ENCODE measurements around the gene ZNF19.

The ZNF19 gene

GRCh38 chr16:71484006-71484893 lies 4.9 kb downstream of the ZNF19 start:
- DNase-seq, result peak; percentile 76

GRCh38 chr16:71482569-71482968 lies 6.6 kb downstream of the ZNF19 start:
- DNase-seq, result no peak

- DNase-seq, result no peak
These were observed 8.2 kb downstream of the ZNF19 start for GRCh38 chr16:71480956-71481355.

DNA sequence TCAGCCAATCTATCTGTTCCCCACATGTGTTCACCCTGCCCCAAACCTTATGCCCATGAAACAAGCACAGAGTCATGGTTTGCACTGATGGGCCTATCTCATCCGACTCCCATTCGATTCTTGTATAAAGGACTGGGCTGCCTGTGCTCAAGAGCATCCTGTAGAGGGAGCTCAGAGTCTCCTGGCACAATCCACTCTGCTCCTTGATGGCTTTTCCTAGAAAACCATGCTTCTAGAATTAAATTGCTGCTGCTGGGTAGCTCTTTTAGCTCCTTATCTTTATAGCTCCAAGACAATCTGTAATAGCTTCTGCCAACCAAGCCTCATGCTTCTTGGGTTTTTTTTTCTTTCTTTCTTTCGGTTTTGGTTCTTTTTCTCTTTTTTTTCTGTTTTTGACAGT lies 9.7 kb downstream of the ZNF19 start:
- DNase-seq, result no peak

DNA sequence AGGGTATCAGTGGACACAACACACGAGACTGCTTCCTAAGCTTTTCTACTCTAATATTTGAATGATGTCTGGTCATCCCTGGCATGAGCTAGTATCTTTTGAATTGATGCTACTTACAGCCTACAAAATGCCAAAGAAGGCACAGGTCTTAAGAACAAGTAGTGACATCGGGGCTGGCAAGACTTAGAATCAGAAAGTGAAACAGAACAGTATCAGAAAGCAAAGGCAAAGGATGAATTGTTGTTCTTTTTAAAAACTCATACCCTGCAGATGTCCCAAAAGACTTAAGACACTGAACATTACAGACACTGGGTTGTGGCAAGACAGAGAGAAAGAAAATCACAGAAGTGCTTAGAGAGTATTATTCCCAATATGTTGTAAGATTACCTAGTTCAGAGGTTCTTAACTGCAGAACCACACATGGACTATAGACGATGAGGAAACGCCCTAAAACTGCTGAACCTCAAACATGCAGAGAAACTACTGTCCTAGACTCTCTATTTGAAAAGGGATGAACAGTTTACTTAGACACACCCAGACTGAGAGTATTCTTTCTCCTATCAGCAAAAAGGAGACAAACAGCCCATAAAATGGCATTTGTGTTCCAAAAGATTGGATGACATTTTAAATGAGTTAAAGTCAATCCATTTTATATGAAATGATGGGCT lies 12.5 kb downstream of the ZNF19 start:
- no peak for DNase-seq

GRCh38 chr16:71474864-71475263 lies 14.3 kb downstream of the ZNF19 start:
- no peak for DNase-seq

GRCh38 chr16:71473891-71474290 lies 15.2 kb downstream of the ZNF19 start:
- DNase-seq, result no peak

DNA sequence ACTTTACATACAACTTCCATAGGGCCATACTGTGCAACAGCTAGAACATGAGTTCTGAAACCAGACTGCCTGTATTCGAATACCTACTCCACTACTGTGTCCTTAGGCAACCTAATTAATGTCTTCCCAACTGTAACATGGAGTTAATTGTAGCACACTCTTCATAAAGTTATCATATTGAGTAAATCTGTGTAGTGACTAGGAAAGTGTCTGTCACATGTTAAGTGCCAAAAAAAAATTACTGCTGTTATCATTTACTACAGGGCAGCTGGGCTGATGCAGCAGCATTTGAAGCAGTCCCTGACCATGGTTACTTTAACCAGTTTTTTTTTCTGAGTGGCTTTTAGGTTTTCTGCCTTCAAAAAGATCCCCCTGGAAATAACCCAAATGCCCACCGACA lies 16.2 kb downstream of the ZNF19 start:
- no peak for DNase-seq

DNA sequence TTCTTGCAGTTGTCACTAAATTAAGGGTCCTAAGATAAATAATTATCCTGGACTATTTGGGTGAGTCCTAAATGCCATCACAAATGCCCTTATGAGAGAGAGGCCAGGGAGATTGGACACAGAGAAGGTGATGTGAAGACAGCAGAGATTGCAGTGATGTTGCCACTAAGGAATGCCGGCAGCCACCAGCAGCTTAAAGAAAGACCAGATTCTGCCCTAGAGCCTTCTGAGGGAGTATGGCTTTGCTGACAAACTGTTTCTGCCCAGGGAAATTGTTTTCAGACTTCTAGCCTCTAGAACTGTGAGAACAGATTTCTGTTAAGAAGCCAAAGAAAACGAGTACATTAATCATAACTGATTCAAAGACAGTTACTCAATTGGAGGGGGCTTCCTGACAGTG lies 17.1 kb downstream of the ZNF19 start:
- no peak for DNase-seq

- no peak for DNase-seq
These were observed 21.3 kb downstream of the ZNF19 start for GRCh38 chr16:71467810-71468209.

GRCh38 chr16:71464231-71464630 lies 24.9 kb downstream of the ZNF19 start:
- DNase-seq, result no peak

- DNase-seq, result peak; percentile 56
These were observed 27.2 kb downstream of the ZNF19 start, which contains the start of gene ZNF23 for GRCh38 chr16:71461686-71462648. TSS of gene ZNF23 (minus strand) at chr16:71462247. CDS start at chr16:71456796, 5,451 bp downstream.

DNA sequence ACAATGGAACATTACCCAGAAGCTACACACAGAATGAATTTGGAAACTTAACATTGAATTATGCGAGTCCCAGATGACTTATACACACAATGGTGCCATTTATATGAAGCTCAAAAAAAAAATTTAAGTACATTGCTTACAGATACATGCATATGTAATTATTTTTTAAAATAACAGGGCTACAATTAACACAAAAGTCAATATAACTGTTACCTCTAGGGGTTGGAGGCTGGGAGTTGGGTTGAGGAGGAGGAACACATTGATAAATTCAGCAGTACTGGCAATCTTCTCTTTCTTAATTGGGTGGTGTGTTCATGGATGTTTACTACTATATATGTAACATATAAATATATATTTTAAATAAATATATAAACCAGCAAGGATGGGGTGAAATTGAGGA lies 28.2 kb downstream of the ZNF19 start:
- DNase-seq, result no peak

DNA sequence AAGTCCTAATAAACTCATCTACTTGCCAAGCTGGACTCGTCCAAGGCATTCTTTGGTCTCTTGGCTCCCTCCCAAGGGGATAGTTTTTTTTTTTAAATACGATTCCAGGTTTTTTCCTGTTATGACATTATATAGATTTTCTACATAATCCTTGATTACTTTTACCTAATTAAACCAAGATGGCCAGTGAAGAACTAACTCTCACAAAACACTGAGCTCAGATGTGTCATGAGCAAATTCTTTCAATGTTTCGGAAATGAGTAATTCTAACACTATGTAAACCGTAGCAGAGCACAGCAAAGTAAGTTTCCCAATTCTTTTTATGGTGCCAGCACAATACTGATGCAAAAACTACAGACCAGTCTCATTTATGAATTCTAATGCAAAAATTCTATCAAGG lies 28.9 kb downstream of the ZNF19 start:
- no peak for DNase-seq

DNA sequence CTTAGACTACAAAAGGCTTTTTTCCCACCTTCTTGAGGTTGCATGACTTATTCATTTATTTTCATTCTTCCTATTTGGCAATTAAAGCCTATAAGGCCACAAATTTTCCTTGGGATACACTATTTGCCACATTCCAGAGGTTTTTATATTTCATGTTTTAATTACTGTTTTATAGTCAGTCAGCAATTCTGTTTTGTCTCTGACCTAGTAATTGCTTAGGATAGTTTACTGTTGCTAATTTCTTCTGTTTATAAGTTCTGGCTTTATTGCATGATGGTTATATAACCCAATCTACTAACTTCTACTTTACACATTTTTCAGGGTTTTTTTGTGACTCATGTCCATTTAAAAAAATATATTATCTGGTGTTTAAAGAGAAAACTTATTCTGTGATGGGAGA lies 29.6 kb downstream of the ZNF19 start:
- DNase-seq, result no peak

DNA sequence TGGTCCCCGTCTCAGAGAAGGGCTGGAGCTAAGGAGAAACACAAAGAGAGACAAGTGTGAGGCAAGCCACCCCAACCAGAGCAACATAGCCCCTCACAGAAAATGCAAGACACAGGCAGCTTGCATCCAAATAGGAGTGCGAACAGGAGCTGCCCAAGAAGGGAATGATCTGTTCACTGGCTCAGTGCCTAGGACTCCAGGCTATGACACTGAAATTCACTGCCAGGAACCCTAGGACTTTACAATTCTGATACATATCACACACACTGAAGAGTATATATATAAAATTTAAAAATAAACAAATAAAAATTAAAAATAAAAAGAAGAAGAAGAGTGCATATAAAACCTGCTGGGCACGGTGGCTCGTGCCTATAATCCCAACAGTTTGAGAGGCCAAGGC lies 32.3 kb downstream of the ZNF19 start:
- no peak for DNase-seq

- no peak for DNase-seq
These were observed 36.1 kb downstream of the ZNF19 start for GRCh38 chr16:71453036-71453435.

DNA sequence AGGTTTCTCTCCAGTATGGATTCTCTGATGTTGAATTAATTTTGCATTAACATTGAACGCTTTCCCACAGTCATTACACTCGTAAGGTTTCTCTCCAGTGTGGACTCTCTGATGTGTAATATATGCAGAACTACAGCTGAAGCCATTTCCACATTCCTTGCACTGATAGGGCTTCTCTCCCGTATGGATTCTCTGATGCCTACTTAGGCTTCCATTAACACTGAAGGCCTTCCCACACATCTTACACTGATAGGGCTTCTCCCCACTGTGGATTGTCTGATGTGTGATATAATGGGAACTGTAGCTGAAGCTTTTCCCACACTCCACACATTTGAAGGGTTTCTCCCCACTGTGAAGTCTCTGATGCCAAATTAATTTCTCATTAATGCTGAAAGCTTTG lies 40.1 kb downstream of the ZNF19 start:
- DNase-seq, result no peak

GRCh38 chr16:71448274-71448866 lies 40.8 kb downstream of the ZNF19 start:
- no peak for DNase-seq

DNA sequence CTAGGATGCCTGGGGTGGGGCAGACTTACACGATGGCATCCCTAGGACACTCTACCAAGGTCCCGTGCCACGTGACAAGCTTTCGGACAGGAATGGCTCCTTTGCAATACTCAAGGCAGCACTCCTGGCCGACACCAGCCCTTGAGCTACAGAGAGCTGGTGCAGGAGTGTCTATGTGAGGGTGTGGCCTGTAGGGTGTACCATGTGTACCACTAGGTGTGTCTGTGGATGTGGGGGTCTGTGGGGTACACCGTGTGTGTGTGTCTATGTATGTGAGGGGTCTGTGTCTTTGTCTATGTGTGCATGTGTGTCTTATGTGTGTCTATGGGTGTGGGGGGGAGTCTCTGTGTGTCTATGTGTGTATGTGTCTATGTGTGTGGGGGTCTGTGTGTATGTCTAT lies 45.4 kb downstream of the ZNF19 start:
- no peak for DNase-seq

- DNase-seq, result no peak
These were observed 47.1 kb downstream of the ZNF19 start, which contains the start of gene TLE7 for GRCh38 chr16:71442051-71442440. TSS of gene TLE7 (minus strand) at chr16:71442054. CDS start at chr16:71433324, 8,730 bp downstream.

GRCh38 chr16:71441348-71442050 lies 47.6 kb downstream of the ZNF19 start:
- no peak for DNase-seq

All from NCI-H1105 treated with DMSO at 0.1 percent for 48 hours (cell line).